ENCODE measurements around the gene WFS1. TPM values are rescaled to one million over a fixed set of nuclear protein-coding genes. Genes with fewer than 3 reads are reported as not detected.
A peak's percentile ranks its signal among the peaks of the same experiment; 100 is the strongest.

The WFS1 gene
- total and polyA plus RNA-seq, 2 of the 13 experiments (the other 11 are each of a cell fraction or from before 2014, with no cell fraction given) = 39.1 to 42.2 TPM

DNA sequence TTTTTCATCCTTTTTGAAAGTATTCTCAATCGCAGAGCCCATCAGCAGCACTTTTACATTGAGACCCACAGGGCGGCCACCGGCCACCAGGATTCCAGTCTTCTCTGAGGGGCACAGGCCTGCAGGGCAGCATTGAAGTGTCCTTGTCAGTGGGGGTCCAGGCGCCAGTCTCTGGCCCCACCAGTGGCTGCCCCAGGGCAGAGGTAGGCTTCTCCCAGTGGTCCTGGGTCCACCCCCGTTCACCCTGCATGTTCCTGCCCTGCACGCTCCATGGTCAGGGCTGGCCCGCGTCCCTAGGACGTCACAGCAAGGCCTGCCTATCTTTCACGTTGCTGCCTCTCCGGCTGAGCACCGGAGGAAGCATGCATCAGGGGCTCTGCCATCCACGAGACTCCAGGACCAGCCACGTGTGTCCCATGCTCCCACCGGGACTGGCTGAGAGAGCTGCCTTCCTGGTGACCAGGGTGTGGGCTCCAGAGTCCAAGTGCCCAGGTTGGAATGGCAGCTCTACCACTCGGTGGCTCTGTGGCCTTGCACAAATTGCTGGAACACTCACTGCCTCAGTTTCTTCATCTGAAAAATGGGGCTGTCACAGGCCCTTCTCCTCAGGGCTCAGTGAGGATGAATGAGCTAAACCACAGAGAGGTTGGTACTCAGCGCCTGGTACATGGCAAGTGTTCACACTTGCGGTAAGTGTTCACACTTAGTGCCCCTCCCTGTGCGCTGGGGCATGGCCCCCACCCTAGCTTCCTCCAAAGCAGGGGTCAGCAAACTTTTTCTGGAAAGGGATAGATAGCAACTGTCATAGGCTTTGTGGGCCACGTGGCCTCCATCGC, 38.6 kb upstream of the WFS1 start:
- in situ Hi-C loops (cut with HindIII; ENCODE audit: extremely low pct_ligation_motif_present, low pct_unique_long_range_greater_than_20kb) (loop anchor here (25.0 kb wide), 1 partner anchor 331 kb away; no protein-coding TSS in a partner anchor), intact Hi-C loops (cut with micrococcal nuclease; ENCODE audit: unreplicated experiment) (no loop called here)
- H3K9me3 ChIP-seq (ENCODE audit: low read length) = no peaks in the 10 kb centered on the region
- no peaks in the 10 kb centered on the region for H3K4me1 ChIP-seq (ENCODE audit: insufficient read depth, low read length)
- TF ChIP-seq HNRNPL (IDR thresholded peaks at IDR 0.05; ENCODE audit: low read depth, low read length) = no peak
- TF ChIP-seq, protein P1, sequence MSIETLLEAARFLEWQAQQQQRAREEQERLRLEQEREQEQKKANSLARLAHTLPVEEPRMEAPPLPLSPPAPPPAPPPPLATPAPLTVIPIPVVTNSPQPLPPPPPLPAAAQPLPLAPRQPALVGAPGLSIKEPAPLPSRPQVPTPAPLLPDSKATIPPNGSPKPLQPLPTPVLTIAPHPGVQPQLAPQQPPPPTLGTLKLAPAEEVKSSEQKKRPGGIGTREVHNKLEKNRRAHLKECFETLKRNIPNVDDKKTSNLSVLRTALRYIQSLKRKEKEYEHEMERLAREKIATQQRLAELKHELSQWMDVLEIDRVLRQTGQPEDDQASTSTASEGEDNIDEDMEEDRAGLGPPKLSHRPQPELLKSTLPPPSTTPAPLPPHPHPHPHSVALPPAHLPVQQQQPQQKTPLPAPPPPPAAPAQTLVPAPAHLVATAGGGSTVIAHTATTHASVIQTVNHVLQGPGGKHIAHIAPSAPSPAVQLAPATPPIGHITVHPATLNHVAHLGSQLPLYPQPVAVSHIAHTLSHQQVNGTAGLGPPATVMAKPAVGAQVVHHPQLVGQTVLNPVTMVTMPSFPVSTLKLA (IDR thresholded peaks at IDR 0.05) = peak; percentile 81
- no peak for TF ChIP-seq ZBTB1 (CRISPR knock-in tag; IDR thresholded peaks at IDR 0.05; ENCODE audit: borderline replicate concordance)
- TF ChIP-seq ZNF629 (CRISPR knock-in tag; conservative IDR thresholded peaks at IDR 0.05) = 0 out of 2 replicates have a peak, but pooled peaks have one; percentile 19
- H3K27ac ChIP-seq (ENCODE audit: extremely low read length, insufficient read depth, low read length) = no peak overlapping the region
- no TSS peak for BruUV-seq (replicated peaks)
- ChIA-PET POLR2A (no interaction called here), CTCF (ENCODE audit: low intra/inter-chr PET ratio, low total read pairs) (no interaction called here)
- no peak overlapping the region for H3K4me3 ChIP-seq (replicated peaks in 1 of 3; ENCODE audit: insufficient read depth in 1 of 3, low read depth in 2 of 3, low read length in 3 of 3)
- 51% methylated on average over 12 of the region's 21 CpGs for WGBS (ENCODE audit: low lambda C conversion rate)
- H3K79me2 ChIP-seq (ENCODE audit: insufficient read depth, low read length) = no peaks in the 10 kb centered on the region
- FAIRE-seq (no peak), ATAC-seq (no peak), DNase-seq (ENCODE audit: low spot score) (no peak)
- no peak overlapping the region for H3K9ac ChIP-seq (ENCODE audit: insufficient read depth, low read depth, low read length)
- no peak overlapping the region for H2AFZ ChIP-seq (ENCODE audit: low read length)
- H3K4me2 ChIP-seq (ENCODE audit: low read depth, low read length) = no peak overlapping the region
- no peaks in the 10 kb centered on the region for H3K36me3 ChIP-seq (replicated peaks in 1 of 2; ENCODE audit: control insufficient read depth in 1 of 2, insufficient read depth in 2 of 2, low read length in 2 of 2)
- H4K20me1 ChIP-seq (ENCODE audit: insufficient read depth, low read length) = no peaks in the 10 kb centered on the region
- H3K27me3 ChIP-seq (ENCODE audit: control insufficient read depth in 1 of 2, insufficient read depth in 2 of 2, low read length in 2 of 2) = peaks cover 3 to 16% of the 10 kb centered on the region in 2 experiments; a peak in 3 of 5 replicates

GRCh38 chr4:6231663-6232165, 37.9 kb upstream of the WFS1 start:
- 23% methylated on average over 5 of the region's 7 CpGs for WGBS (ENCODE audit: low lambda C conversion rate)
- Histone ChIP-seq H3K4me1 (ENCODE audit: insufficient read depth, low read length) (no peaks in the 10 kb centered on the region), H4K20me1 (ENCODE audit: insufficient read depth, low read length) (no peaks in the 10 kb centered on the region), H3K27ac (ENCODE audit: extremely low read length, insufficient read depth, low read length) (no peak overlapping the region), H2AFZ (ENCODE audit: low read length) (no peak overlapping the region), H3K36me3 (replicated peaks in 1 of 2; ENCODE audit: control insufficient read depth in 1 of 2, insufficient read depth in 2 of 2, low read length in 2 of 2) (no peaks in the 10 kb centered on the region), H3K79me2 (ENCODE audit: insufficient read depth, low read length) (no peaks in the 10 kb centered on the region), H3K9me3 (ENCODE audit: low read length) (no peaks in the 10 kb centered on the region), H3K4me2 (ENCODE audit: low read depth, low read length) (no peak overlapping the region), H3K9ac (ENCODE audit: insufficient read depth, low read depth, low read length) (no peak overlapping the region), H3K27me3 (ENCODE audit: control insufficient read depth in 1 of 2, insufficient read depth in 2 of 2, low read length in 2 of 2) (peaks cover 3 to 16% of the 10 kb centered on the region in 2 experiments; a peak in 3 of 5 replicates), H3K4me3 (replicated peaks in 1 of 3; ENCODE audit: insufficient read depth in 1 of 3, low read depth in 2 of 3, low read length in 3 of 3) (no peak overlapping the region)
- FAIRE-seq (no peak), DNase-seq (ENCODE audit: low spot score) (no peak), ATAC-seq (no peak)
- ChIA-PET POLR2A (no interaction called here), CTCF (ENCODE audit: low intra/inter-chr PET ratio, low total read pairs) (no interaction called here)
- BruUV-seq (replicated peaks) = no TSS peak
- in situ Hi-C loops (cut with HindIII; ENCODE audit: extremely low pct_ligation_motif_present, low pct_unique_long_range_greater_than_20kb) (loop anchor here (25.0 kb wide), 1 partner anchor 331 kb away; no protein-coding TSS in a partner anchor), intact Hi-C loops (cut with micrococcal nuclease; ENCODE audit: unreplicated experiment) (no loop called here)
- TF ChIP-seq ZNF382 (CRISPR knock-in tag; IDR thresholded peaks at IDR 0.05; ENCODE audit: borderline replicate concordance) = no peak
